GM19193 (cell line): ENCODE data around the gene NME2.
A peak's percentile ranks its signal among the peaks of the same experiment; 100 is the strongest.

Experiments
- POLR2A ChIP-seq: IDR thresholded peaks from 4 replicates; pipeline ENCODE4 v1.6.1; 2011; ENCODE audit not compliant: insufficient read depth, insufficient read length; ENCODE audit errors: extremely low read depth

The NME2 gene

DNA sequence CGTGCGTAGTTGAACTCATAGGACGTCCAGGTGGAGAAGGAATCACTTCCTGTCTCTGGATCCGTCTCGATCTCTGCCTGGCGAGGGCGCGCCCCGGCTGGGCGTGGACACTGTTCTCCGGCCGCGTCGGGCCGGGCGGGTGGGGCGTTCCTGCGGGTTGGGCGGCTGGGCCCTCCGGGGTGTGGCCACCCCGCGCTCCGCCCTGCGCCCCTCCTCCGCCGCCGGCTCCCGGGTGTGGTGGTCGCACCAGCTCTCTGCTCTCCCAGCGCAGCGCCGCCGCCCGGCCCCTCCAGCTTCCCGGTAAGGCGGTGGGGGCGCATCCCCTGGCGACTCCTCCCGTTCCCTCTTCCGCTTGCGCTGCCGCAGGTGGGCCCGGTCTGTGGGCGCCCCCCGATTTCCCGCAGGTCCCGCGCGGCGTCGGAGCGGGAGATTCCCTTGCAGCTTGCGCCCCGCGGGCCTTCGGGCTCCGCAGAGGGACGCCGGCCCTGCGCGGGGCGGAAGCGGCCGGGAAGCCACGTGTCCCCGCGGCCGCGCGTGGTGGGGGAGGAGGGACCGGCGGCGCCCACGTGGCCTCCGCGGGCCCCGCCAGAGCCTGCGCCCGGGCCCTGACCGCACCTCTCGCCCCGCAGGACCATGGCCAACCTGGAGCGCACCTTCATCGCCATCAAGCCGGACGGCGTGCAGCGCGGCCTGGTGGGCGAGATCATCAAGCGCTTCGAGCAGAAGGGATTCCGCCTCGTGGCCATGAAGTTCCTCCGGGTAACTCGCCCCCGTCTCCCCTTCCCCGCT is at the start of gene NME2:
Gene NME2 (plus strand): TSS at position 214 of the 789 bp plus-strand sequence. CDS start 420 bp downstream, at position 634.
- peak; percentile 72 for TF ChIP-seq POLR2A

- no peak for TF ChIP-seq POLR2A
Observed at GRCh38 chr17:51118330-51119195, 47.6 kb upstream of the NME2 start.

DNA sequence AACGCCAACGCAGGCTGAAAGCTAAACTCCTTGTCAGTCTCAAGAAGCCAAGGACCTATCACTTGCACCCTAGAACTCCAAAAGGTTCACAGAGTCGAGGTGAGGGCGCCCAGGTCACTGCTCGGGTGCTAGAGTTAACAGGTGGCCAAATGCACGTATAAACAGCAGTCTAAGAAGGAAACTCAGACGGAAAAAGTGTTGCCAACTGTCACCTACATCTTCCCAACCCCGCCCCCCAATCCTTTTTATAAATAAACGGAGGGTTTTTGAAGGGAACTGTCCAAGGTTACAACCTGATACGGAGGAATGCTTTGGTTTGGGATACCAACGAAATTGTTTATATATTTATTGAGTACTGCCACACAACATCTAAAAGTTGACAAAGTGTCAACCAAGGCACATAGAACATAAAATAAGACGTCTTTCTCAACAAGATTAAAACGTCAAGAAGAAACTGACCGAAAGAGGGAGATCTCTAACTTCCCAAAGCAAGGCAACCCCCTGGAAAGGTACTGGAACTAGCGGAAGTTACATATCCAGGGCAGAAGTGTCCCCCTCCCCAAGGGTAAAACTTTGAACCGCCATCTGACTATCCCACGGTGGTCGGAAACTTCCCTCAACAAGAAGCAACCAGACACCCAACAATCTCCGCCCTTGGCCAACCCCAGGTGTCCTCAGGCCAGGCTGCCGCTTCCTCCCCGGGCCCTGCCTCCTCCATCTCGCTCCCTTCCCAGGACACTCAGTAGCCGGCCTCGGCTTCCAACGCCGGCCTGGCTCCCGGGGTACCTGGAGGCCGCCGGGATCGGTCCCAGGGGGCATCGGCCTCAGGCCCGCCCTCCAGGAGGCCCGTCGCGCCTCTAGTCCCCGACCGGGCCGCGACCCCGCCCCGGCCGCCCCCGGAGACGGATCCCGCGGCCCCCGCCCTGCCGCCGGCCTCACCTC is 46.5 kb upstream of the NME2 start:
- TF ChIP-seq POLR2A, result no peak

- no peak for TF ChIP-seq POLR2A
Observed at GRCh38 chr17:51120357-51120738, 45.9 kb upstream of the NME2 start.

DNA sequence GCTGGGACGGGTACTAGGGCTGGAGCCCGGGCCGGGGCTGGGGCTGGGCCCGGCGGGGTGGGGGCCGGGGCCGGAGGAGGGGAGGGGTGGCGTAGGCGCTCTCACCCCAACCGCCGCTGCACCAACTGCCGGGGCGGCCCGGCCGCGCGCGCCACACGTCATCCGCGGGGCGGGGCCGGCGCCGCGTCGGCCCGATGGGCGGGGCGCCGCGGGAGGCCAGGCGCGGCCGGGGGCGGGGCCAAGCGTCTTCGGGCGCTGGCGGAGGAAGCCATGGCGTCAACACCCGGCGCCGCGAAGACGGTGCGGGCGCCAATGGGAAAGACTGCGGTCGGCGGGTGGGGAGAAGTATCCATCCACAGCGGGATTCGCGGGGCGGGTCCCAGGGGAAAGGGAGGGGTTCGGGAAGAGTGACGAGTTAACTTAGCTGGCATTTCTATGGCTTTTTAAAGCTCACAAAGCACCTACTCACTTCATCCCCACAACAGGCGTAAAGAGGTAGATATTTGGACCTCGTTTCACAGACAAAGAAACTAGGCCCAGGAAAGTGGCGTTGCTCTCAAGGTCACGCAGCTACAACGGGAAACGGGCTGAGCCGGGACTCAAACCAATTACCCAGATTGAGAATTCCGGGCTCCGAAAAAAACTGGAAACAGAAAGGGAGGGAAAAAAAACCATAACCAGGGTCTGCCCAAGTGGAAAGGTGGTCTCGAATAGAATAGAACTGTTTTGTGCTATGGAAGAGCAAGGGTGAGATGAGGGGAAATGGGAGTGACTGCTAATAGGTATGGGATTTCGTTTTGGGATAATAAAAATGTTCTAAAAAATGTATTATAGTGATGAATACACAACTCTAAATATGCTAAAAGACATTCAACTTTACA is 45.2 kb upstream of the NME2 start, which contains the start of gene SPAG9:
Gene SPAG9 (minus strand): TSS at position 130 of the 881 bp plus-strand sequence. CDS start 212 bp downstream, outside the sequence.
- peak; percentile 88 for TF ChIP-seq POLR2A

DNA sequence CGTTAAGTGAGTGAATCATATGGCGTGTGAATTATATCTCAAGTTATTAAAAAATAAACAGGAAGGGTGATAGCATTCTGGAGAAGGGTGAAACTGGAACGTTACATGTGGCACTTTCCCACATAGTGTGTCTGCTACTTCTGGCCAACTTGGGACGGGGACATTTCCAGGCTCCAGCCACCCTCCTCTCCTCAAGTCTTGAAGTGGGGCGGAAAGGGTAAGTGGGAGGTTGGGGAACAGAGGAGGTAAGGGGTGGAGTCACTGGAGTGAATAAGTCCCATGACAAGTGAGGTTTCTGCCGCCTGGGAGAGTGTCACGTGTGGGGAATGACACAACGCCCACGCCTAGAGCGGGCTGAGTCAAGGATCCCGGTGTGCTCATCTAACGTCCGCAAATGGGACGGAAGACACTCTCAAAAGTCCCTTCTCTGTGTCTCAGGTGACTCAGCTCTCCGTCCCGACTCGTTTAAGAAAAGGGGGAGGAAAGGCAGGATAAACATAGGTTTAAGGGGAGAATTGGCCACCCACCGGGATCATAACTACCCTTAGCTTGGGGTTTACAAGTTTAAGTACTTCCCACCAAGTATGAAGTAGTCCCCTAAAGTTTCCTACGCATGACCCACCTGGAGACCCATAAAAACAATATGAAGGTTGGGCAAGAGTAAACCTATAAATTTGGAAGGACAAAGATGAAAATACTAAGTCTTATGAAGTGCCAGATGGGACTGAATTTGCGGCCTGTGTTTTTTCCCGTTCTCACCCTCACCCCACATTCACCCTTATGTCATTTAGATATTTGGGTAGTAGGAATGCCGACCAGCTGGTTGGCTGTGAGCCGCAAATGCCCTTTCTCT is 44.4 kb upstream of the NME2 start:
- peak; percentile 47 for TF ChIP-seq POLR2A

GRCh38 chr17:51124640-51125503 is 41.3 kb upstream of the NME2 start:
- no peak for TF ChIP-seq POLR2A

DNA sequence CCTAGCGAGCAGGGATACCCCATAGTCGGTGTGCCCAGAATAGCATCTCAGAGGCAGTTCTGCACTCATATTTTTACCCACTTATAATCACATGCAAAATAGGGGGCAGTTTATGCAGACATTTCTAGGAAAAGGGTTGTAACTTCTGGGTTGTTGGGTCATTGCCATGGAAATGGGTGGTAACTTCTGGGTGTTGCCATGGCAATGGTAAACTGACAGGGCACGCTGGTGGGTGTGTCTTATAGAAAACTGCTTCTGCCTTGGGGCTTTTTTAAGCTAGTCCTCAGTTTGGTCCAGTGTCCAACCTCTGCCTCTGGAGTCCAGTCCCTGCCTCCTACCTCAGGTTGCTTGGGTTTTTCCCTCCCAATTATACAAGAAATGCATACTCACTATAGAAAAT is 38.1 kb upstream of the NME2 start:
- TF ChIP-seq POLR2A, result no peak

DNA sequence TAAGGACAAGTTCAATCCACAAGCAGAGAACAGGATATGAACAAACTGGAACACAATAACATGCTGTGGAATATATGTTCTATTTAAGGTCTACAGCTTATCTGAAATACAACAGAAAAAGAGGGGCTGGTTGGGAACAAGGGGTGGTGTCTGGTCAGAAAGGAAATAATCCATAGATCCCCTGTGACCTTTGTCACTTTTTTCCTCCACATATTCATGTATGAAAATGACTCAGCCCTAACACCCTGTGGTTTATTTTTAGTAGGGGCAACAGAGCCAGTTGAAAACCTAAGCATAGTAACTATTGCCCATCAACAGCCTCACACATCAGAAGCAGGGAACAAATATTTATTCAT is 33.3 kb upstream of the NME2 start:
- TF ChIP-seq POLR2A, result no peak

DNA sequence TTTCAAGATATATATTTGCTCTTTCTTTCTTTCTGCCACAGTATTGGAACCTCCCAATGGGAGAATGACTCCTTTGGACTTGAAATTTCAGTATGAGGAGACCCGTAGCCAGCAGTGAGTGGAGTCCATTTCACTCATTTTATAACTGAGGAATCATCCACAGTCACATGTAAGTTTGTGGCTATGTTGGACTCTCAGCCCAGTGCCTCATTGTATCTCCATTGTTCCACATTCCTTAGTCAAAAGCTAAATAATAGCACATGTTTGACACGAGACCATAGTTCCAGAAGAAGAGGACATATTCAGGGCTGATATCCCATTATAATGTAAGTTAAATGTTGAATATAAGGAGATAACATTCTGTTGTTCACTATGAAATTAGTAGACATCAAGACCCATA is 32.8 kb upstream of the NME2 start:
- TF ChIP-seq POLR2A, result no peak

- no peak for TF ChIP-seq POLR2A
Observed at GRCh38 chr17:51135956-51136355, 30.3 kb upstream of the NME2 start.

GRCh38 chr17:51142597-51142996 is 23.6 kb upstream of the NME2 start:
- no peak for TF ChIP-seq POLR2A
